Upper lobe of right lung (tissue), 1 donor: ENCODE data around the gene C1QL1. TPM values are rescaled to one million over a fixed set of nuclear protein-coding genes. Genes with fewer than 3 reads are reported as not detected.

ENCODE experiments used
- ATAC-seq: fragments of 200-7000 bp; cut with Tn5 transposase; one replicate; pipeline ENCODE4 v1.9.1; 2020; ENCODE audit warnings: mild to moderate bottlenecking, moderate library complexity
- DNase-seq: peaks from one replicate; pipeline ENCODE4 v3.0.0-alpha.2; 2020
- H3K27ac ChIP-seq: fragments of 200-600 bp; one replicate; pipeline ENCODE4 v1.8.0; 2022
- H3K27me3 ChIP-seq: fragments of 200-600 bp; one replicate; pipeline ENCODE4 v1.8.0; 2022; ENCODE audit warnings: mild to moderate bottlenecking
- H3K36me3 ChIP-seq: fragments of 200-600 bp; one replicate; pipeline ENCODE4 v1.8.0; 2022
- H3K4me1 ChIP-seq: fragments of 200-600 bp; one replicate; pipeline ENCODE4 v1.8.0; 2022
- H3K4me3 ChIP-seq: fragments of 200-600 bp; one replicate; pipeline ENCODE4 v1.8.0; 2022; ENCODE audit warnings: mild to moderate bottlenecking
- H3K9me3 ChIP-seq: fragments of 200-600 bp; one replicate; pipeline ENCODE4 v1.8.0; 2022
- CTCF ChIP-seq: fragments of 200-600 bp; IDR thresholded peaks from one replicate; pipeline ENCODE4 v1.8.0; 2022; ENCODE audit warnings: antibody characterized with exemption
- intact Hi-C: fragments of 100-400 bp; cut with DNase I; formaldehyde crosslinking; loops from one replicate; pipeline ENCODE4 v1.11.0; 2022
- total RNA-seq: library from RNA; stranded (reverse); fragmentation: NEBNext Ultra II Directional; extraction: Animal tissue kit (Norgen Biotek cat#: 25700); gene quantifications from one replicate; pipeline ENCODE4 v1.2.1, GENCODE V29; 2021
- donor health status: DM: no; HTN: yes; CAD: no; lungs with severe emphysema.

The C1QL1 gene
- total RNA-seq, 1 donor from 2014 or later: 0.52 TPM

- no peak overlapping the region for H3K27ac ChIP-seq
- DNase-seq: peak; percentile 9
Measured at GRCh38 chr17:44930667-44931066, 37.4 kb downstream of the C1QL1 start.

DNA sequence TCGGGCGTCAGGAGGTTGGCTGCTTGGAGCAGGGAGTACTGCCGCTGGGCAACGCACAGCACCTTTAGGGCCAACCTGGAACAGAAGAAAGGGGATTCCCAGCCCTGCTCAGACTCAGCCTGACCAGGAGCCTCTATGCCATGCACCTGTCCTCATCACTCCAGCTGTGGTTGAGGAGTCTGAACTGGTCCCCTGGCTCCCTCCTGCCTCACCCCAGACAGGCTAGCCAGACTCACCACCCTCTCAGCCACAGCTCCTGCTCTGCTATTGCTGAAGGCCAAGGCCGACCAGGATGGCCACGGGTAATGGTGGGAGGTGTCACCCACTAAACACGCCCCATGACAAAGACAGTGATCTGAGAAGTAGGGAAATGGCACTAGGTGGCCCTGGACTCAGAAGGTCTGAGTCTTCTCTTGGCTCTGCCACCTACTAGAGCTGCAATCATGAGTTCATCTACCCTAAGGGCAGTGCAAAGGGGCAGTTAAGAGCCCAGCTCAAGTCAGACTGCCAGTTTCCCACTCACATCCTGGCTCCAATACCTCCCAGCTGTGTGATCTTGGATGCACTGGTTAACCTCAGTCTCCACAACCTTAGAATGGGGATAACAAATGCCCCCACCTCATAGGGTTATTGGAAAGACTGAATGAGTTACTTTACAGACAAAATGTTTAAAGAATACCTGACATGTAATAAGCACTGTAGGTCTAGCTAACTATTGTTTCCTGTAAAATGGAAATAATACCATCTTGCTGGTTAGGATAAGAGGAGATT is 39.0 kb downstream of the C1QL1 start:
- DNase-seq: peak; percentile 29
- intact Hi-C loops: no loop called here

More at GRCh38 chr17:44930667-44931066, 37.4 kb downstream of the C1QL1 start:
- no peak for ATAC-seq
- intact Hi-C loops: no loop called here
- H3K4me1 ChIP-seq: no peaks in the 10 kb centered on the region
- H3K4me3 ChIP-seq: no peak overlapping the region
- H3K27me3 ChIP-seq: no peaks in the 10 kb centered on the region
- TF ChIP-seq CTCF: no peak
- H3K9me3 ChIP-seq: no peaks in the 10 kb centered on the region
- H3K36me3 ChIP-seq: no peaks in the 10 kb centered on the region

DNA sequence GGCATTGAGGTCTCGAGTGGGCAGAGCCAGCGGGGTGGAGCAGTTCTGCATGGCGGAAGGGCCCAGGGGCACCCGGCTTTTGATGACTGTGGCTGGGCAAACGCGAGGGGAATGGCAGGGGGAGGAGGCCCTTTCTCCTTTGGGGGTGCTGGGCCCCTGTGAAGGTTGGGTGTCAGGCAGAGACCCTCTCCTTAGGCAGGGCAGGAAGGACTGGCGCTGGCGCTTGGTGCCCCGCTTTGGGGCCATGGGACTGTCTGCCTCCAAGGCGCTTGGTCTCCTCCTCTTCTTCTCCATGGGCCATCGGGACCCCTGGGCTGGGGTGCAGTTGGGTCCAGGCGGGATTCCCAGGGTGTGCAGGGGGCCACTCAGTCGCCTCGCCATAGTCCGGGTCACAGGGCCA is 40.0 kb downstream of the C1QL1 start:
- Histone ChIP-seq H3K4me1 (no peaks in the 10 kb centered on the region), H3K27ac (no peak overlapping the region), H3K27me3 (no peaks in the 10 kb centered on the region), H3K9me3 (no peaks in the 10 kb centered on the region), H3K36me3 (no peaks in the 10 kb centered on the region), H3K4me3 (no peak overlapping the region)
- no peak for TF ChIP-seq CTCF
- ATAC-seq (no peak), DNase-seq (peak; percentile 50)
- intact Hi-C loops: no loop called here

More for the DNA sequence above, 39.0 kb downstream of the C1QL1 start:
- ATAC-seq: no peak
- Histone ChIP-seq H3K27ac (no peak overlapping the region), H3K4me3 (no peak overlapping the region), H3K36me3 (no peaks in the 10 kb centered on the region), H3K27me3 (no peaks in the 10 kb centered on the region), H3K4me1 (no peaks in the 10 kb centered on the region), H3K9me3 (no peaks in the 10 kb centered on the region)
- TF ChIP-seq CTCF: no peak

DNA sequence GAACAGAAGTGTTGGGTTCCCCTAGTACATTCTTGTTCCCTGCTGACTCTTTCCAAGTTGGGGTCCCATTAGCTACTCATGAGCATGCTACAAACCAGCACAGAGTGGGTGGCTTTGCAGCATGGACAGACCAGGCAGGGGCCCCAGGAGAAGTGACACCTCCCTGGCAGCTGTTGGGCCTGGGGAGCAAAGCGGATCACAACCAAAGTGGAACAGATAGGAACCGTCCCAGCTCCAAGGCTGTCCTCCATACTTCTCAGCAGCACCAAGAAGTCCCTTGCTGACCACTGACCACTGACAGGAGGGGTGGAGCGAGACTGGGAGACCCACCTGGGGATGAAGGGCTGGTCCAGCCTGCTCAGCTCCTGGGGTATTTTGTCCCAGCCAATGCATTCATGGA is 40.4 kb downstream of the C1QL1 start:
- Histone ChIP-seq H3K36me3 (no peaks in the 10 kb centered on the region), H3K27me3 (no peaks in the 10 kb centered on the region), H3K27ac (no peak overlapping the region), H3K9me3 (no peaks in the 10 kb centered on the region), H3K4me1 (no peaks in the 10 kb centered on the region), H3K4me3 (no peak overlapping the region)
- intact Hi-C loops: no loop called here
- no peak for TF ChIP-seq CTCF
- ATAC-seq: no peak
- DNase-seq: peak; percentile 23

DNA sequence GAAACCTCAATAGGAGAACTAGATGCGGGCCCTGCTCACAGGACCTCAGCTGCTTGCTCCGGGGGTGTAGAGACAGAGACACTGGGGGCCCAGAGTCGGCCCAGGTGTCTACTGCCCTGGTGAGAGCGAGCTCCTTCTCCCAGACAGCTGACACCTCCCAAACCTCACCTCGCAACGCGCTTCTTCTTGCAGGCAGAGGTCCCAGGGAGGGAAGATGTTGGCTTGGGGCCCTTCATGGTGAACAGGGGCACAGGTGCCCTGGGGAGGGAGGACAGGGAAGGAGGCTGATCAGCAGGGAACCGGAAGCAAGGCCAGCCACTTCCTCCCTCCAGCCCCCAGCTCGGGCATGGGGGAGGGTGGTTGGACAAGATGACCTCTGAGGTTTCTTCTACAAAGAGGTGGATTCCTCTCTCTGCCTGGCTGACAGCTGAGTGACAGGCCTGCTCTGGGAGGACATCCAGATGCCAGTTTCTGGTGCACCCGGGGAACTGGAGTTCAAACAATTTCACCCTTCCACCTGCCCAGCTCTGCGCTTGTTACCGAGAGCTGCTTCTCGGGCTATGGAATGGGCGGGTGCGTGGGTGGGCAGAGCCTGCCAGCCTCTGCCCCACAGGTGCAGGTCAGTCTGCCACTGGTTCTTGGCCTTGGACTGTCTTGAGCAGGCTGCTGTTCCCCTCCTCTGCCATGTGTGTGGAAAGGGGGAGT is 41.1 kb downstream of the C1QL1 start:
- H3K27me3 ChIP-seq: no peaks in the 10 kb centered on the region
- H3K4me3 ChIP-seq: no peak overlapping the region
- no peak overlapping the region for H3K27ac ChIP-seq
- H3K36me3 ChIP-seq: no peaks in the 10 kb centered on the region
- H3K4me1 ChIP-seq: no peaks in the 10 kb centered on the region
- ATAC-seq (no peak), DNase-seq (peak; percentile 59)
- no peak for TF ChIP-seq CTCF
- H3K9me3 ChIP-seq: no peaks in the 10 kb centered on the region
- intact Hi-C loops: no loop called here
